Karpas-422 (cell line): ENCODE results near the gene EXT2. TPM values are rescaled to one million over a fixed set of nuclear protein-coding genes. Genes with fewer than 3 reads are reported as not detected.
A peak's percentile ranks its signal among the peaks of the same experiment; 100 is the strongest.

Source experiments
- DNase-seq: peaks from one replicate; pipeline ENCODE4 v3.0.0-alpha.2; 2015
- H2AFZ ChIP-seq: fragments of 200-600 bp; sonication (generic); 2 replicates; pipeline ENCODE4 v1.6.1; 2014; ENCODE audit warnings: antibody characterized with exemption, low read length, mixed read lengths
- H3K27ac ChIP-seq: fragments of 200-600 bp; sonication (generic); 2 replicates; pipeline ENCODE4 v1.5.1; 2014; ENCODE audit warnings: mild to moderate bottlenecking, low read length, moderate library complexity
- H3K27me3 ChIP-seq: fragments of 200-600 bp; sonication (generic); 2 replicates; pipeline ENCODE4 v1.6.1; 2014; ENCODE audit warnings: low read length, mixed read lengths
- H3K36me3 ChIP-seq: fragments of 200-600 bp; sonication (generic); 2 replicates; pipeline ENCODE4 v1.6.1; 2014; ENCODE audit warnings: low read length, mixed read lengths; ENCODE audit not compliant: insufficient read depth
- H3K4me1 ChIP-seq: fragments of 200-600 bp; sonication (generic); 2 replicates; pipeline ENCODE4 v1.6.1; 2014; ENCODE audit warnings: mild to moderate bottlenecking, low read length, mixed read lengths
- H3K4me2 ChIP-seq: fragments of 200-600 bp; sonication (generic); 2 replicates; pipeline ENCODE4 v1.6.1; 2014; ENCODE audit warnings: low read length, low read depth, mild to moderate bottlenecking; ENCODE audit not compliant: poor library complexity, severe bottlenecking
- H3K4me3 ChIP-seq: fragments of 200-600 bp; sonication (generic); 2 replicates; pipeline ENCODE4 v1.5.1; 2014; ENCODE audit warnings: mild to moderate bottlenecking, antibody characterized with exemption, low read length, mixed read lengths
- H3K79me2 ChIP-seq: fragments of 200-600 bp; sonication (generic); 2 replicates; pipeline ENCODE4 v1.6.1; 2014; ENCODE audit warnings: mild to moderate bottlenecking, low read length, mixed read lengths
- H3K9ac ChIP-seq: fragments of 200-600 bp; sonication (generic); 2 replicates; pipeline ENCODE4 v1.6.0; 2014; ENCODE audit warnings: low read length
- H3K9me2 ChIP-seq: fragments of 200-600 bp; sonication (generic), shearing (Covaris generic); replicated peaks from 2 replicates; pipeline ENCODE4 v1.6.0; 2014; ENCODE audit warnings: mild to moderate bottlenecking, low read length, moderate library complexity; ENCODE audit not compliant: insufficient read depth
- H3K9me3 ChIP-seq: fragments of 300-700, 200-600 bp; sonication (generic); 2 replicates; pipeline ENCODE4 v1.6.1; 2014; ENCODE audit warnings: low read length, mixed read lengths
- H4K20me1 ChIP-seq: fragments of 200-600 bp; sonication (generic); 2 replicates; pipeline ENCODE4 v1.6.1; 2014; ENCODE audit warnings: mild to moderate bottlenecking, antibody characterized with exemption, low read length, low read depth; ENCODE audit not compliant: insufficient read depth
- total RNA-seq: library from RNA; depleted of rRNA; stranded (reverse); fragments of >200 nt; shearing (Covaris generic); gene quantifications from 2 replicates; pipeline ENCODE4 v1.2.3, GENCODE V29; 2014; ENCODE audit warnings: low replicate concordance

EXT2 gene
- total RNA-seq, 1 experiment from 2014 or later, result 64.0 TPM

DNA sequence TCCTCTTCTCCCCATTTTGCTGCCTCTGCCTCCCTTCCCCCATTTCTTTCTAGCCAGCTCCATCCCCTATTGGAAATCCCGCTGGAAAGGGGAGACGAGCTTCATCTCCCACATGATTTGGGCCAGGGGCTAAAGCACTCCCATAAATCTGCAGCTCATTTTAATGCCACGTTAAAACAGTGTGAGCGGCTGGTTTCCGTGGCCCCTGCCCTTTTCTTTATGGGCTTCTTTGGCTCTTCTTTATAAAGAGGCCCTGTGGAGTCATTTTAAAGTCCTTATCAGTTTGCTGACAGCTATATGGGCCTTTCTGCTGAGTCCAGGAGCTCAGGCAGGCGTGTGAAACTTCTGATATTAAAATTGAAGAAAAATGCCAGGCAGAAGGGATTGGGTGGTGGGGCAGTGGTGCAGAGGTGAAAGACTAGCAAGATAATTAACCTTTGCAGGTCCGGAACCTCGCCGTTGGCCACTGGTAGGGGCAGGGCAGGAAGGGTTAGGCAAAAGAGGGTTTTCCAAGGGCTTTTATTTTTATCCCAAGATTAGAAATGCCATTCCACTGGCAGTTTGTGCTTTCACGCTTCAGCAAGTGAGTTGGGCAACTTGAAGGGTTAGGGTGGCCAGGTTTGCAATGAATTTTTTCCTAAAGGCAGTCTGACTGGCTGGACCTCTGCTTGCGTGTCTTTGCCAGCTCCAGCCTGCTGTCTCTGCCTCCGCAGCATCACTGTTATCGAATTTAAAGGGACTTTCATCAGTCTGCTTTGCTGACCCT is 44.3 kb downstream of the EXT2 start:
- Histone ChIP-seq H3K36me3 (no peaks in the 10 kb centered on the region), H4K20me1 (no peaks in the 10 kb centered on the region), H3K4me1 (peaks cover 14% of the 10 kb centered on the region), H3K4me2 (no peak overlapping the region), H3K27ac (no peak overlapping the region), H3K9ac (no peak overlapping the region), H3K79me2 (peaks cover 7% of the 10 kb centered on the region), H3K27me3 (no peaks in the 10 kb centered on the region), H2AFZ (no peak overlapping the region), H3K4me3 (no peak overlapping the region), H3K9me3 (no peaks in the 10 kb centered on the region), H3K9me2 (no peaks in the 10 kb centered on the region)
- DNase-seq, result no peak

GRCh38 chr11:44140372-44140771 is 44.9 kb downstream of the EXT2 start:
- DNase-seq, result no peak
- H3K79me2 ChIP-seq, result peaks cover 7% of the 10 kb centered on the region
- no peak overlapping the region for H3K4me3 ChIP-seq
- H3K4me2 ChIP-seq, result peak overlapping the region; percentile 41
- no peaks in the 10 kb centered on the region for H3K9me3 ChIP-seq
- H3K9me2 ChIP-seq, result no peaks in the 10 kb centered on the region
- H2AFZ ChIP-seq, result no peak overlapping the region
- H3K4me1 ChIP-seq, result peaks cover 14% of the 10 kb centered on the region
- no peaks in the 10 kb centered on the region for H3K27me3 ChIP-seq
- H3K36me3 ChIP-seq, result no peaks in the 10 kb centered on the region
- H3K9ac ChIP-seq, result no peak overlapping the region
- no peaks in the 10 kb centered on the region for H4K20me1 ChIP-seq
- H3K27ac ChIP-seq, result 0 out of 2 replicates have a peak overlapping the region, but pooled peaks have one; percentile 11

- no peaks in the 10 kb centered on the region for H3K36me3 ChIP-seq
- H3K4me3 ChIP-seq, result no peak overlapping the region; the same call in 1 of the 2 replicates
- no peaks in the 10 kb centered on the region for H3K9me2 ChIP-seq
- H3K4me1 ChIP-seq, result peaks cover 14% of the 10 kb centered on the region
- H3K9ac ChIP-seq, result no peak overlapping the region
- DNase-seq, result no peak
- H2AFZ ChIP-seq, result no peak overlapping the region
- H3K27ac ChIP-seq, result 0 out of 2 replicates have a peak overlapping the region, but pooled peaks have one; percentile 11
- H3K27me3 ChIP-seq, result no peaks in the 10 kb centered on the region
- no peaks in the 10 kb centered on the region for H3K9me3 ChIP-seq
- H3K4me2 ChIP-seq, result peak overlapping the region; percentile 41
- H4K20me1 ChIP-seq, result no peaks in the 10 kb centered on the region
- peaks cover 7% of the 10 kb centered on the region for H3K79me2 ChIP-seq
These were observed 45.3 kb downstream of the EXT2 start for GRCh38 chr11:44140805-44141204.

DNA sequence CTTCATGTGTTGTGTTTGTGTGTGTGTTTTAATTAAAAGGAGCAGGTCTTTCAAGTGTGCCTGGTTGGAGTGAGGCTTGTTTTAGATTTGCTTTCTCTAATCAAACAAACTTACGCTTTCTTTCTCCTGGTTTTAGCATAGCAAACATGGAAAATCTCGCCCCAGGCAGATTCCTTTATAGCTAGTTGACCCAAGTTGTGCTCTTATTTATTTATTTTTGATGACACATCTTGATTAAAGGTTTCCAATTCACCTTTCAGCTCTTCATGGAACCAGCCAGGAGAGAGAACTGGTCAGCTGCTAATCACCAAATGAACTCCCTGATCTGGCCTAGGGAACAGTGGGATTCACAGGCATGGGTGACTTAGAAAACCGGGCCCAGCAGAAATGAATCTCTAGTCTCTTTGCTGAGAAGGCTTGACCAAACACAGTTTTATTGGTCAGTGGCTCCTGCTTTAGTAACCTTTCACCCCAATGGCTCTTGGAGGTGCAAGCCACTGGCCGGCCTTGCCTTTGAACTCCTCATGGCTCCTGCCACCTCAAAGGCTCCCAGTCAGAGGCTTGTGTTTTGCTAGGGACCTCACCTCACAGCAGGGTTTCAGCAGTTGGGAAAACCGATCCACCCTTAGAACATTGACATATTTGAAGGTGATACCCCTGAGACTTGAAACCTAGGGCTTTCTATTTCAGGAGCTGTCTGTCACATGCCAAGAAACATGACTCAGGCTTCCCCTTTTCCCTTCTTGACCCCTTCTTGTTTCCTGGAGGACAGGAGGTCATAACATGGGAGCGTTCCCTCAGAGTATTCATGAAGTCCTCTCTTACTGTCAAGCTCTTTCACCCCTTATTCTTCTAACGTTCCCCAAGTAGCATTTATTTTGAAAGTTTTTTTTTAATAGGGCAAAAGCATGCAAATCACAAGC is 48.8 kb downstream of the EXT2 start:
- H3K27me3 ChIP-seq, result no peaks in the 10 kb centered on the region
- no peak overlapping the region for H3K4me3 ChIP-seq
- peaks cover 7% of the 10 kb centered on the region for H3K79me2 ChIP-seq
- no peaks in the 10 kb centered on the region for H3K9me3 ChIP-seq
- no peak overlapping the region for H2AFZ ChIP-seq
- H3K9me2 ChIP-seq, result no peaks in the 10 kb centered on the region
- peaks cover 14% of the 10 kb centered on the region for H3K4me1 ChIP-seq
- H3K9ac ChIP-seq, result no peak overlapping the region
- no peak for DNase-seq
- no peak overlapping the region for H3K27ac ChIP-seq
- H4K20me1 ChIP-seq, result no peaks in the 10 kb centered on the region
- H3K4me2 ChIP-seq, result no peak overlapping the region
- peaks cover 3% of the 10 kb centered on the region; the same call in 1 of the 2 replicates for H3K36me3 ChIP-seq

DNA sequence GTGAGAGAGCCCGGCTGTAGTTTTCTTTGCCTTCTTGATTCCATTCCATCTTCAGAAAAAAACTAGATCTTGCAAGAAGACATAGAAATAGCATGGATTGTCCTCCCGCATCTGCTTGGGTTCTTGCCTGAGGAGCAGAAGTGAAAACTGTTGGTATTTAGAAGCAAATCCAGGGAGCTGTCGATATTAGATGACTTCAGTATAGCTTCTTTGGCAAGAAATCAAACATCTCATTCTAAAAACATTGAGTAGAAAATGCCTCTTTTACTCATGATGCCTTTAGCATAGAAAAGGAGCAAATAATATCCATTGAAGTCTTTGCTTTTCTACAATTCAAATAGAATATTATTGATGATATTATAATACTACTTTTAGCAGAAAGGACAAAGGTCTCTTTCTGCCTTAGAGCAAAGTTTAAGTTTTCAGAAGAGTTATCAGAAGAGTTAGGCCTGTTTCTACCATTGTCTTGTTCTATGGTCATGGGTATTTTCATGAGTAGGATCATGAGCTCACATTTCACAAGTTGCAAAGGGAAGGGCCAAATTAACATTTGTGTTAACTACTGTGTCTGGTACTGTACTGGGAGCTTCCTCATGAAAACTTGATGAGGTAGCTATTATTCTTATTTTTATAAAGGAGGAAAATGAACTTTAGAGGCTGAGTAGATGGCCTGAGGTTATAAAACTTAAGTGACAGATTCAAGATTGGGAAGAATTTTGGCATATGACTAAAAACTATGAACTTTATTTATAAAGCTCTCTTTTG is 49.7 kb downstream of the EXT2 start:
- Histone ChIP-seq H3K9me3 (no peaks in the 10 kb centered on the region), H3K9me2 (no peaks in the 10 kb centered on the region), H3K4me1 (peaks cover 13% of the 10 kb centered on the region), H3K79me2 (peaks cover 7% of the 10 kb centered on the region), H3K36me3 (peaks cover 3% of the 10 kb centered on the region; the same call in 1 of the 2 replicates), H3K27me3 (no peaks in the 10 kb centered on the region), H3K4me2 (no peak overlapping the region), H4K20me1 (no peaks in the 10 kb centered on the region), H2AFZ (no peak overlapping the region), H3K9ac (no peak overlapping the region), H3K27ac (no peak overlapping the region), H3K4me3 (no peak overlapping the region)
- DNase-seq, result no peak

DNA sequence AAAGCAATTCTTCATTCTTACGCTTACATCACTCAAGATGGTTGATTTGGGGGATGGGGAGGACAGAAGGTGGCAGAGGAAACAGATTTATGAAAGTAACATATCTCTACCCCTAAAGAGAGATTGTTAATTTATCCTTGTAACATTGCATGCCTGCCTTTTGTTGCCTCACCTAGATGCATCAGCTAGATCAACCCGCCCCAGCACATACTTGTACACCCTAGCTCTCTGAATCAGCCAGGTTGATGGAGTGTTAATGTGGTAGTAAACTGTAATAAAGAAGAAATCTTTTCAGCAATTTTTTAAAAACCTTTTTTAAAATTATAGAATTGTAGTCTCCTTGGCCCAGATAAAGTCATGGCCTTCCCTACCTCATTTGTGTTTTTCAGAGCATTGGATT is 51.5 kb downstream of the EXT2 start:
- H3K9me3 ChIP-seq, result 0 out of 2 replicates have a peak, but pooled peaks cover 5% of the 10 kb centered on the region
- DNase-seq, result no peak
- no peak overlapping the region for H3K9ac ChIP-seq
- H3K9me2 ChIP-seq, result no peaks in the 10 kb centered on the region
- no peak overlapping the region for H2AFZ ChIP-seq
- H3K4me3 ChIP-seq, result no peak overlapping the region
- no peak overlapping the region for H3K4me2 ChIP-seq
- no peaks in the 10 kb centered on the region for H3K79me2 ChIP-seq
- no peaks in the 10 kb centered on the region for H4K20me1 ChIP-seq
- no peaks in the 10 kb centered on the region for H3K27me3 ChIP-seq
- H3K27ac ChIP-seq, result no peak overlapping the region
- no peaks in the 10 kb centered on the region for H3K4me1 ChIP-seq
- peaks cover 17% of the 10 kb centered on the region; the same call in 1 of the 2 replicates for H3K36me3 ChIP-seq

DNA sequence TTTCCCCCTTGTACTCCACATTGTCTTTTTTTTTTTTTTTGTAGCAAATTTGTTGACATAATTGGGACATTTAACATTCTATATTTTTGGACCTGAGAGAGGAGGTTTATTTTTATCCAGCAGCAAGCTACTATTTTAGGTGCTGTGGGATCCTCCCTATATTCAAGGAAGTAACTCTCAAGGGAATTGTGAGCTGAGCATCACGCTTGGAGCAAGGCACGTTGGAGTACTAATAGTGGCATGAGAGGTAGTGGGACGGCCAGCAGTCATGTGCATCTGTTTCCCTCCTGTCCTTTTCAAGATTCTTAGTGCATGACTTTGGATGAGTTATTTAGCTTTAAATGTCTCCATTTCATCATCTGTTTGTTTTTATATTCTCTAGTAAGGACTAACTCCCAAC is 52.3 kb downstream of the EXT2 start:
- Histone ChIP-seq H3K36me3 (peaks cover 20% of the 10 kb centered on the region; the same call in 1 of the 2 replicates), H3K9me2 (no peaks in the 10 kb centered on the region), H3K4me2 (no peak overlapping the region), H3K9ac (no peak overlapping the region), H3K79me2 (no peaks in the 10 kb centered on the region), H3K27me3 (no peaks in the 10 kb centered on the region), H3K9me3 (0 out of 2 replicates have a peak, but pooled peaks cover 5% of the 10 kb centered on the region), H3K4me3 (no peak overlapping the region), H4K20me1 (no peaks in the 10 kb centered on the region), H3K4me1 (no peaks in the 10 kb centered on the region), H3K27ac (no peak overlapping the region), H2AFZ (no peak overlapping the region)
- no peak for DNase-seq
